Measurements from ENCODE around the gene PNMA8A.

DNA sequence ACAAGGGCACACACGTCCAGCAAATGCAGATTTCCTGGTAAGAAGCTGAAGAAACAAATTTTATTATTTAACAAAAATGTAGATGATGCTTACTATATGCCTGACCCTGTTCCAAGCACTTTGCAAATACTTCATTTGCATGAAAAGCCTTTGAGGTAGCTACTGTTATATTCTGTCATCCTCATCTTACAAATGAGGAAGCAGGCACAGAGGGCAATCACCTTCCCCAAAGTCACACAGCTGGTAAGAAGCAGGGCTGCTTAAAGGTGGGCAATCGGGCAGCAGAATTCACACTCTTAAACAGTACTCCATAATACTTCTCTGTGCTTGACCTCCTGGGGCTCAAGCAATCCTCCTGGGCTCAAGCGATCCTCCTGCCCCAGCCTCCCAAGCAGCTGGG, 24.4 kb downstream of the PNMA8A start:
- TF ChIP-seq, protein P1, sequence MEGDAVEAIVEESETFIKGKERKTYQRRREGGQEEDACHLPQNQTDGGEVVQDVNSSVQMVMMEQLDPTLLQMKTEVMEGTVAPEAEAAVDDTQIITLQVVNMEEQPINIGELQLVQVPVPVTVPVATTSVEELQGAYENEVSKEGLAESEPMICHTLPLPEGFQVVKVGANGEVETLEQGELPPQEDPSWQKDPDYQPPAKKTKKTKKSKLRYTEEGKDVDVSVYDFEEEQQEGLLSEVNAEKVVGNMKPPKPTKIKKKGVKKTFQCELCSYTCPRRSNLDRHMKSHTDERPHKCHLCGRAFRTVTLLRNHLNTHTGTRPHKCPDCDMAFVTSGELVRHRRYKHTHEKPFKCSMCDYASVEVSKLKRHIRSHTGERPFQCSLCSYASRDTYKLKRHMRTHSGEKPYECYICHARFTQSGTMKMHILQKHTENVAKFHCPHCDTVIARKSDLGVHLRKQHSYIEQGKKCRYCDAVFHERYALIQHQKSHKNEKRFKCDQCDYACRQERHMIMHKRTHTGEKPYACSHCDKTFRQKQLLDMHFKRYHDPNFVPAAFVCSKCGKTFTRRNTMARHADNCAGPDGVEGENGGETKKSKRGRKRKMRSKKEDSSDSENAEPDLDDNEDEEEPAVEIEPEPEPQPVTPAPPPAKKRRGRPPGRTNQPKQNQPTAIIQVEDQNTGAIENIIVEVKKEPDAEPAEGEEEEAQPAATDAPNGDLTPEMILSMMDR (IDR thresholded peaks at IDR 0.05; ENCODE audit: poor library complexity): no peak
- TF ChIP-seq EZH2 (IDR thresholded peaks at IDR 0.05; ENCODE audit: borderline replicate concordance): no peak

Measured in hepatocyte (in vitro differentiated cells).